ENCODE data around the gene ADGRV1. TPM values are rescaled to one million over a fixed set of nuclear protein-coding genes. Genes with fewer than 3 reads are reported as not detected.

The ADGRV1 gene
- total RNA-seq, 1 experiment from 2014 or later: 64.8 TPM

DNA sequence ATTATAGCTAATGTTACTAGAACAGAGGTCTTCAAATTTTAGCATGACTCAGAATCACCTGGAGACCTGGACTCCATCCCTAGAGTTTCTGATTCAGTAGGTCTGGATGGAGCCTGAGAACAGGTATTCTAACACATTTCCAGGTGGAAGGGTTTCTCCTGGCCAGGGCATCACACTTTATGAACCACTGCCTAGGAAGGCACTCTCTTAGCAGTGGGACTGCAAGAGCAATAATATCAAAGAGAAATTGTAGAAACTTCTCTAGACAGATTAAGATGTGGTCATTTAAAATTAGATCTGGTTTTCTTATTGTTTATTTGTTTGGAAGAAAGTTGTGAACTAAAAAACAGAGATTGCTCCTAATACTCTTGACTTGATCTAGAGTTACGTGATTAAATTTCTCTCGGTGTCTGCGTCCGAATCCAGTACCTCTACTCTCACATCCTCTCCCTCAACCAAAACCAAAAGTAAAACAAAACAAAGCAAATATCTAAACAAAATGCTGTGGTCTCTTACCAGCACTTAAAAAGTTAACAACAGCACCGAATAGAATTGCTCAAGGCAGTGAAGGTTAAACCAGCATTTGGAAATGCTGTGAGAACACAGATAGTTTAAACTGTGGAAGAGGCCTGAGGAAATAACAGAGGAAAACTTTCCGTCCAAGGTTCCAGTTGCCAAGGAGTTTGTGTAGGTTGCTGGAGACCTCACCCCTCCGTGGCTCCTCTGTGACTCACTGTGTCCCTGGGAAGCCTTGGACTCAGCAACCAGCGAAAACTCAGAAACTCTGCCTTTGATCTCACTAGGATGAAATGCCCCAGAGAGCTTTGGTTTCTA lies 631.1 kb downstream of the ADGRV1 start:
- no peak overlapping the region for H2BK20ac ChIP-seq (ENCODE audit: low read depth, low read length, poor library complexity, severe bottlenecking)
- Mint-ChIP-seq H3K4me3 (no peak overlapping the region), H3K4me1 (peaks cover 7% of the 10 kb centered on the region in 2 experiments; a peak in 2 of 4 replicates), H3K27ac (peak overlapping the region in 1 of 3 experiments; percentile 13; a peak in 1 of 7 replicates), H3K9me3 (no peaks in the 10 kb centered on the region), H3K27me3 (ENCODE audit: low read depth) (no peaks in the 10 kb centered on the region), H3K36me3 (ENCODE audit: insufficient read depth in 1 of 3, low read depth in 3 of 3) (no peaks in the 10 kb centered on the region)
- no peak overlapping the region for H2AFZ ChIP-seq (ENCODE audit: low read length)
- H3K27ac ChIP-seq (ENCODE audit: insufficient read length, low read depth, low read length): no peak overlapping the region
- H2AK5ac ChIP-seq (ENCODE audit: insufficient read length, low read length): no peak overlapping the region
- no peak overlapping the region for H3T11ph ChIP-seq (ENCODE audit: low read length)
- H2BK12ac ChIP-seq (ENCODE audit: insufficient read length, low read depth, low read length): no peak overlapping the region
- H3K23me2 ChIP-seq (ENCODE audit: insufficient read length, low read depth, low read length, poor library complexity, severe bottlenecking): no peaks in the 10 kb centered on the region
- H3K79me2 ChIP-seq (ENCODE audit: insufficient read depth, low read length): no peaks in the 10 kb centered on the region
- no peak overlapping the region for H4K91ac ChIP-seq (ENCODE audit: insufficient read length, low read depth, low read length)
- no peak for DNase-seq
- H4K5ac ChIP-seq (ENCODE audit: insufficient read length, low read depth, low read length): no peak overlapping the region
- TF ChIP-seq, protein P1, sequence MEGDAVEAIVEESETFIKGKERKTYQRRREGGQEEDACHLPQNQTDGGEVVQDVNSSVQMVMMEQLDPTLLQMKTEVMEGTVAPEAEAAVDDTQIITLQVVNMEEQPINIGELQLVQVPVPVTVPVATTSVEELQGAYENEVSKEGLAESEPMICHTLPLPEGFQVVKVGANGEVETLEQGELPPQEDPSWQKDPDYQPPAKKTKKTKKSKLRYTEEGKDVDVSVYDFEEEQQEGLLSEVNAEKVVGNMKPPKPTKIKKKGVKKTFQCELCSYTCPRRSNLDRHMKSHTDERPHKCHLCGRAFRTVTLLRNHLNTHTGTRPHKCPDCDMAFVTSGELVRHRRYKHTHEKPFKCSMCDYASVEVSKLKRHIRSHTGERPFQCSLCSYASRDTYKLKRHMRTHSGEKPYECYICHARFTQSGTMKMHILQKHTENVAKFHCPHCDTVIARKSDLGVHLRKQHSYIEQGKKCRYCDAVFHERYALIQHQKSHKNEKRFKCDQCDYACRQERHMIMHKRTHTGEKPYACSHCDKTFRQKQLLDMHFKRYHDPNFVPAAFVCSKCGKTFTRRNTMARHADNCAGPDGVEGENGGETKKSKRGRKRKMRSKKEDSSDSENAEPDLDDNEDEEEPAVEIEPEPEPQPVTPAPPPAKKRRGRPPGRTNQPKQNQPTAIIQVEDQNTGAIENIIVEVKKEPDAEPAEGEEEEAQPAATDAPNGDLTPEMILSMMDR (conservative IDR thresholded peaks at IDR 0.05): no peak
- no peak overlapping the region for H3K23ac ChIP-seq (ENCODE audit: insufficient read length, low read depth, low read length)
- no peaks in the 10 kb centered on the region for H3K9me3 ChIP-seq (ENCODE audit: control insufficient read depth, low read depth, low read length)
- no peaks in the 10 kb centered on the region for H4K20me1 ChIP-seq (ENCODE audit: control insufficient read depth, insufficient read depth, insufficient read length)
- no peaks in the 10 kb centered on the region for H3K27me3 ChIP-seq (ENCODE audit: insufficient read depth, low read length)
- no peaks in the 10 kb centered on the region for H3K4me1 ChIP-seq (ENCODE audit: insufficient read depth, low read length)
- no peak overlapping the region for H2BK5ac ChIP-seq (ENCODE audit: insufficient read length, low read length)
- H2BK15ac ChIP-seq (ENCODE audit: low read depth, low read length): no peak overlapping the region
- no peaks in the 10 kb centered on the region for H3K79me1 ChIP-seq (ENCODE audit: insufficient read depth, low read depth, low read length, poor library complexity, severe bottlenecking)
- no peak overlapping the region for H3K56ac ChIP-seq (ENCODE audit: insufficient read length, low read depth, low read length)
- no peak overlapping the region for H3K18ac ChIP-seq (ENCODE audit: insufficient read length, low read depth, low read length)
- WGBS (ENCODE audit: extremely low coverage, insufficient read length, low lambda C conversion rate): no CpG with 5 or more reads among the region's 8 CpGs
- no peak overlapping the region for H2BK120ac ChIP-seq (ENCODE audit: low read depth, low read length, poor library complexity, severe bottlenecking)
- no peak overlapping the region for H3K4ac ChIP-seq (ENCODE audit: low read depth, low read length)
- H3K4me2 ChIP-seq (ENCODE audit: insufficient read depth, insufficient read length, low read length): no peak overlapping the region
- H3K14ac ChIP-seq (ENCODE audit: insufficient read depth, low read length): no peak overlapping the region
- H4K8ac ChIP-seq (replicated peaks; ENCODE audit: insufficient read length, low read depth, low read length): no peak overlapping the region
- H3K9ac ChIP-seq (ENCODE audit: extremely low read depth, insufficient read length, low read length): no peak overlapping the region

Data from H9 (cell line).